K562 (cell line): ENCODE data around the gene EHMT2. TPM values are rescaled to one million over a fixed set of nuclear protein-coding genes. Genes with fewer than 3 reads are reported as not detected.

Source experiments
- BCLAF1 ChIP-seq, 2 experiments: fragments of 450-650 bp in 1 of 2; IDR thresholded peaks; 2 replicates each; pipeline ENCODE4 v1.6.1; 2011 to 2017; ENCODE audit warnings: low read depth in 2 of 2, antibody characterized with exemption in 1 of 2, borderline replicate concordance in 1 of 2, low read length in 1 of 2, mild to moderate bottlenecking in 1 of 2, mixed read lengths in 1 of 2; ENCODE audit not compliant: control insufficient read depth in 1 of 2
- KLF13 ChIP-seq: fragments of 450-650 bp; IDR thresholded peaks from 2 replicates; pipeline ENCODE4 v1.6.1; 2016; ENCODE audit warnings: missing genetic modification characterization, low read depth, mild to moderate bottlenecking, missing compliant biosample characterization, moderate library complexity, borderline replicate concordance
- MBD1 ChIP-seq: fragments of 250-450 bp; sonication (Bioruptor Pico); IDR thresholded peaks from 2 replicates; pipeline ENCODE4 v1.8.0; 2022; ENCODE audit warnings: inconsistent platforms
- MCM5 ChIP-seq: fragments of 450-650 bp; IDR thresholded peaks from 2 replicates; pipeline ENCODE4 v1.6.1; 2016; ENCODE audit warnings: low read depth
- PHF21A ChIP-seq: fragments of 450-650 bp; IDR thresholded peaks from 2 replicates; pipeline ENCODE4 v1.6.1; 2017; ENCODE audit warnings: low read depth, borderline replicate concordance
- POLR2AphosphoS2 ChIP-seq: IDR thresholded peaks from 2 replicates; pipeline ENCODE4 v1.6.1; 2012; ENCODE audit warnings: low read length, improper control_type of control experiment
- RFX7 ChIP-seq: fragments of 250-450 bp; sonication (Bioruptor Pico); IDR thresholded peaks from 2 replicates; pipeline ENCODE4 v1.5.1; 2021; ENCODE audit warnings: mild to moderate bottlenecking
- SIRT6 ChIP-seq: IDR thresholded peaks from one replicate; pipeline ENCODE4 v1.6.1; 2012; ENCODE audit warnings: low read depth, mild to moderate bottlenecking, control low read depth, inconsistent platforms, low read length, moderate library complexity
- SMAD4 ChIP-seq: fragments of 250-450 bp; sonication (Bioruptor Pico); conservative IDR thresholded peaks from 2 replicates; pipeline ENCODE4 v1.8.0; 2021; ENCODE audit warnings: inconsistent platforms, mild to moderate bottlenecking, moderate library complexity
- TAF9B ChIP-seq: fragments of 450-650 bp; IDR thresholded peaks from 2 replicates; pipeline ENCODE4 v1.6.1; 2018; ENCODE audit warnings: mild to moderate bottlenecking; ENCODE audit not compliant: partially characterized antibody
- THRA ChIP-seq: fragments of 450-650 bp; IDR thresholded peaks from 2 replicates; pipeline ENCODE4 v1.6.1; 2017; ENCODE audit warnings: mild to moderate bottlenecking, moderate library complexity
- UBTF ChIP-seq, 2 experiments: IDR thresholded peaks; 2 replicates each; pipeline ENCODE4 v1.6.1; 2012; ENCODE audit warnings: improper control_type of control experiment in 2 of 2, low read depth in 2 of 2, low read length in 2 of 2, borderline replicate concordance in 1 of 2
- ZNF639 ChIP-seq, 2 experiments: fragments of 200-800 bp in 1 of 2; sonication (Bioruptor generic) in 1 of 2; sonication (generic) in 1 of 2; formaldehyde crosslinking in 1 of 2; IDR thresholded peaks in 1 of 2; conservative IDR thresholded peaks in 1 of 2; 2 replicates each; pipeline versions ENCODE4 v1.5.0 to v1.6.1; 2016 to 2020; ENCODE audit warnings: missing compliant biosample characterization in 1 of 2, missing genetic modification characterization in 1 of 2, missing genetic modification reagents in 1 of 2
- polyA plus RNA-seq, 8 experiments: library from polyadenylated mRNA; depleted of rRNA in 4 of 8; stranded (reverse) in 5 of 8; unstranded in 3 of 8; fragments of >200 nt; fragmentation: Nextera tagmentation in 2 of 8; fragmentation: Illumina TruSeq in 1 of 8; extraction: Ambion mirVana in 2 of 8; extraction: Trizol in 1 of 8; gene quantifications; 2 replicates each; pipeline versions ENCODE4 v1.2.1 to v1.2.3, GENCODE V29; 2011 to 2014; ENCODE audit warnings: inconsistent platforms in 1 of 8, missing spikeins in 1 of 8
- total RNA-seq, 7 experiments: library from RNA; depleted of rRNA in 6 of 7; stranded (reverse); fragments of >200 nt in 6 of 7; fragmentation: Illumina TruSeq in 2 of 7; extraction: Trizol in 2 of 7; gene quantifications; 2 replicates each; pipeline versions ENCODE4 v1.2.1 to v1.2.3, GENCODE V29; 2011 to 2021; ENCODE audit warnings: low replicate concordance in 1 of 7

Gene EHMT2
- total and polyA plus RNA-seq, 9 of the 15 experiments (the other 6 are each of a cell fraction or from before 2014, with no cell fraction given) = 2.1 to 63.8 (median 38.5) TPM

- TF ChIP-seq UBTF (IDR thresholded peaks at IDR 0.05; ENCODE audit: borderline replicate concordance in 1 of 2, low read depth in 2 of 2, low read length in 2 of 2) (peak in 1 of 2 experiments; percentile 11; a peak in 1 of 4 replicates), MCM5 (no peak), BCLAF1 (IDR thresholded peaks at IDR 0.05; ENCODE audit: borderline replicate concordance in 1 of 2, control insufficient read depth in 1 of 2, low read depth in 2 of 2, low read length in 1 of 2) (no peak), RFX7 (CRISPR knock-in tag) (no peak), SIRT6 (no peak), MBD1 (CRISPR knock-in tag) (no peak), PHF21A (peak; percentile 86; the same call in 1 of the 2 replicates), TAF9B (no peak), THRA (no peak), SMAD4 (peak; percentile 73), POLR2AphosphoS2 (peak; percentile 99), KLF13 (tag) (peak; percentile 71), ZNF639 (CRISPR knock-in tag; conservative IDR thresholded peaks at IDR 0.05 in 1 of 2, IDR thresholded peaks at IDR 0.05 in 1 of 2) (peak in 1 of 2 experiments; percentile 58; a peak in 1 of 4 replicates)
Observed at GRCh38 chr6:31862344-31863235, 34.9 kb downstream of the EHMT2 start, which contains the start of gene NEU1 (continued).
